Measurements from ENCODE around the gene PIK3R3.
A peak's percentile ranks its signal among the peaks of the same experiment; 100 is the strongest.

PIK3R3 gene

DNA sequence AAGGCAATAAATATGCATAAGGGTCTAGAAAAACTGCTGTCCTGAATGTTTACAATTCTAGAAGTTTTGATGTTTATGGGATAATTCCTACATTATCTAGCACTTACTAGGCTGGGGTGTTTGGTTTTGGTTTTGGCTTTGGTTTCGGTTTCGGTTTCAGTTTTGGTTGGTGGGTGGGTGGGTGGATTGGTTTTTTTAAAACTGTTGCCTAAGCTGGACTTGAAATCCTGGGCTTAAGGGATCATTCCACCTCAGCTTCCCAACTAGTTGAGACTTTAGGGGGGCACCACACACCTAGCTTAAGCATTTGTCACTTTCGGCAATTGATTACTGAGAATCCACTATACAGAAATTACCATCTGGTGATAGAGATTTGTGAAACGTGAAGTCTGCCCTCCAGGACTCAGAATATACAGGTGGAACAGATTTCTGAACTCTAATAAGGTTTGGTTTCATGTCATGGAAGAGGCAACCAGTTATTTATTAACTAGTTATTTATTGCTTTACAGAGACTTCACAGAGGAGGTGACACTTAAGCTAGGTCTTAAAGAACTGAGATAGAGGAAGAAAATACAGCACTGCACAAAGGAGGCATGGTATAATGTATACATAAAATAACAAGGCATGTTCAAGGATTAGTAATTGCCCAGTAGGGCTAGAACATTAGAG lies 69.6 kb downstream of the PIK3R3 start:
- peak; percentile 24 for DNase-seq

DNA sequence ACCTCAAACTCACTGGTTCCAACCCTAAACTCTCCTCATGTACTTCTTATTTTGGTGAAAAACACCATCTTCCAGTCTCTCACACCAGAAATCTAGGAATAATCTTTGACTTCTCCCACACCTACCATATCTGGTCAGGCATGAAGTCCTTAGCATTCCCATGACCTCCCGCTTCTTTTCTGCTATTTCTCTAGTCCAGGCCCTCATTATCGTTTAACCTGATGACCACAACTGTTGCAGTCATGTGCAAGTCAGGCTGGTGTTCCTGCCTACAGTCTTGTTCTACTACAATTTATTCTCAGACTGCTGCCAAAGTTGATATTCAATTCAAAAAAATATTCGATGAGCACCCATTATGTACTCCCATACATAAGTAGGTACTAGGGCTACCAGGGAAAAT lies 71.3 kb downstream of the PIK3R3 start:
- no peak for DNase-seq

DNA sequence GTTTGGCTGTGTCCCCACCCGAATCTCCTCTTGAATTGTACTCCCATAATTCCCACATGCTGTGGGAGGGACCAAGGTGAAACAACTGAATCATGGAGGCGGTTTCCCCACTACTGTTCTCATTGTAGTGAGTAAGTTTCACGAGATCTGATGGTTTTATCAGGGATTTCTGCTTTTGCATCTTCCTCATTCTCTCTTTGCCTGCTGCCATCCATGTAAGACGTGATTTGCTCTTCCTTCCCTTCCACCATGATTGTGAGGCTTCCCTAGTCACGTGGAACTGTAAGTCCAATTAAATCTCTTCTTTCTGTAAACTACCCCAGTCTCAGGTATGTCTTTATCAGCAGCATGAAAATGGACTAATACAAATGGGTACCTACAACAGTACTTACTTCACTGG lies 73.5 kb downstream of the PIK3R3 start:
- no peak for DNase-seq

DNA sequence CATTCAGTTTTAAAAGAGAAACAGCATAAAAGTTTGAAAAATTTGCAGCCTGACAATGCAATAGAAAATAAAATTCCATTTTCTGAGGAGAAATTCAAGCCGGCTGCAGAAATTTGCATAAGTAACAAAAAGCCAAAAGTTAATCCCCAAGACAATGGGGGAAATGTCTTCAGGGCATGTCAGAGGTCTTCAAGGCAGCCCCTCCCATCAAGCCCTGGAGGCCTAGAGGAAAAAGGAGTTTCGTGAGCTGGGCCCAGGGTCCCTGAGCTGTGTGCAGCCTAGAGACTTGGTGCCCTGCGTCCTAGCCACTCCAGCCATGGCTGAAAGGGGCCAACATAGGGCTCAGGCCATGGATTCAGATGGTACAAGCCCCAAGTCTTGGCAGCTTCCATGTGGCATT lies 74.6 kb downstream of the PIK3R3 start:
- DNase-seq, result no peak

DNA sequence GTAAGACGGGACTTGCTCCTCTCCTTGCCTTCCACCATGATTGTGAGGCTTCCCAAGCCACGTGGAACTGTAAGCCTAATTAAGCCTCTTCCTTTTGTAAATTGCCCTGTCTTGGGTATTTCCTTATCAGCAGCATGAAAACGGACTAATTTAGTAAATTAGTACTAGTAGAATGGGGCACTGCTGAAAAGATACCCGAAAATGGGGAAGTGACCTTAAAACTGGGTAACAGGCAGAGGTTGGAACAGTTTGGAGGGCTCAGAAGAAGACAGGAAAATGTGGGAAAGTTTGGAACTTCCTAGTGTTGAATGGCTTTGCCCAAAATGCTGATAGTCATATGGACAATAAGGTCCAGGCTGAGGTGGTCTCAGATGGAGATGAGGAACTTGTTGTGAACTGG lies 75.2 kb downstream of the PIK3R3 start:
- DNase-seq, result peak; percentile 36

DNA sequence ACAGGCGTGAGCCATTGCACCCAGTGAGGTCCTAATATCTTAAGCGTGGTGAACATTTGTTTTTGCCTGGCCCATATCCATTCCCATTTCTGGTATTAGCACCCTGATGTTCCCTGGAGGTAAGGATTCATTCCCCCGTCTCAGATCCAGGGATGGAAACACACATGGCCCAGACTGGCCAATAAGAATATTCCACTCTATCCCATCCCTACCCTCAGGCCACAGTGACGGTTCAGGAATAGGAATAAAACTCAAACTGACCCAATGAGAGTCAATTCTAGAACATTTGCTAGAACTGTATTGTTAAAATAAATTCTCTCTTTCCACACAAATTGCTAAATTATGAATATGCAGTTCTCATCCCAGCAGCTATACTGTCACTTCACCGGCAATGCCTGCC lies 76.1 kb downstream of the PIK3R3 start:
- no peak for DNase-seq

DNA sequence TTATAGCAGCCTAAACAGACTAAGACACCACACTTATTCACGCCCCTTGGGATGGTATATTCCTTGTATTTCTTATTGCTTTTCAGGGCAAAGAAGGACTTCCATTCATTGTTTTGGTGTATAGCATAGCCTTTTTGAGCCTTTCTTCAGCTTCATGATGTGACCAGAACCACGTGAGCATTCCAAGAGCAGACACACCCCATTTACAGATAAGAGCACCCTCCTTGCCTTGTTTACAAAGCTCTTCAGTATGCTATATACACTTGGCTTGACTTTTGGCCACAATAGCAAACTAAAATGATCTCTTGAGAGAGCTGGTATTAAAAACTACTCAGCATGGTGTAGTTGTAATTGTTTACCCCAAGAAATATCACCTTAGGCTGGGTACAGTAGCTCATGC lies 78.7 kb downstream of the PIK3R3 start:
- no peak for DNase-seq

DNA sequence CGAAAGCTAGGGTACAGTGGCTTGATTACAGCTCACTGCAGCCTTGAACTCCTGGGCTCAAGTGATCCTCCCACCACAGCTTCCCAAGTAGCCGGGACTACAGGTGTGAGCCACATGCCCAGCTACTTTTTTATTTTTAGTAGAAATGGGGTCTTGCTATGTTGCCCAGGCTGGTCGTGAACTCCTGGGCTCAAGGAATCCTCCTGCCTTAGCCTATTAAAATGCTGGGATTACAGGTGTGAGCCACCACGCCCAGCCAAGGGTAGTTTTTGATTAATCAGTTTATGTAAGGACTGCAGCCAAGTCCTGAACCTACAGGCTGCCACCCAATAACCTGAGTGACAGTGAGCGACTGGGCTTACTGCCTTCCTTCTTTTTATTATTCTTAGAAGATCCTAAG lies 88.3 kb downstream of the PIK3R3 start:
- no peak for DNase-seq

DNA sequence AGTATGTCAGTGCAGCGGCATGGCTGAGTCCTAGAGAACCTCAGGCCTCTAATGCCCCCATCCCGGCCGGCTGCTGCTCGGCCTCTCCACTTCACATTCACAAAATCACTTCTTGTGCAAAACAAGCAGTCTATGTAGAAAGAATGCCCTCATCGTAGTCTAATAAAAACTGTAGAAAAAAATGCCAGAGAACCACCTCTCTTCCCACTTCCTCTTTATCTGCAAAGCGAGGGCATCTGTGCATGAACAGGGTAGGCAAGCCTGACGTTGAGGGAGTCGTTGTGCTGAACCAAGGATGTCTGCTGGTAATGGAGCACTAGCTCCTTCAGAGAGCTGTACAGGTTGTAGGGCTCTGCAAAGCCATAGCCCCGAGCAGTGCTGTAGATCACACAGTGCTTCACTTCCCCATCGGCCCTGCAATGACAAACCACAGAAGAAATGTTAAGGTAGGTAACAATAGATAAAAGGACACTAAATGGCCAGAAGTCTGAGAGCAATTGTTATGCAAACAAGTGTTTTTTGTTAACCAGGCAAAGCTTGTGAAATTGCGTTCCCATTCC lies 88.9 kb downstream of the PIK3R3 start:
- DNase-seq, result peak; percentile 92

DNA sequence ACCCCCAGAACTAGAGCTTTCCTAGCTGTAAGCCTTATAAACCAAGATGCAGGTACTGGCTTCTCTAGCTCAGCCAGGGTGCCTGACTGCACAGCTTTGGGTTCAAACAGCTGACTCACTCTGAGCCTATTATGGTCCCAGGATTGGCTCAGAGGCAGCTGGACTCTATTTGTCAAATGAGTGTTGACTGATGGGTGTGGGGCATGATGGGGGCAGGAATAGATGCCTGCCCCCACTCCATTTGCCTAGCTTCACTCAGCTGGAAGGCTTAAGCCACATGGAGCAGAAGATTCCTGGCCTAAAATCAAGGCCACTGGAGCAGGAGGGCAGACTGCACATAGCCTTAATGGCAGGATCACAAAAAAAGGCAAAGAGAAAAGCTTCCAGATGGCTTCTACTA lies 90.5 kb downstream of the PIK3R3 start:
- no peak for DNase-seq

DNA sequence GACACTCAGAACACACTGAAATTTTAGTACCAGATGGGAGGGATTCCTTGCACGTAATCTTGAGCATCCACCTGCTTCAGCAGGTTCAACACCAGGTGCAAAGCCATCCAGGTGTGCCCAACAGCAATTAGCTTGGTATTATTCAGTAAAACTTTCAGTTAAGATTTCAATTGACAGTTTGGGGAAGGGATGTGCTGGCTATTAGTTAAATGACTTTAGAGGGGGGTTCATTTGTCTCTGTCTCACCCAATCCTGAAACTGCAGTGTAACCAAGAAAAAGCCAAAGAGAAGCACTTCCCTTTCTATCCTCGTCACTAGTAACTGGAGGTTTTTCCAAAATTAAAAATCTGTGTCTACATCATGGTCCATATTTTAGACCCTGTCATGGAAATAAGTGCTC lies 90.9 kb downstream of the PIK3R3 start:
- no peak for DNase-seq

DNA sequence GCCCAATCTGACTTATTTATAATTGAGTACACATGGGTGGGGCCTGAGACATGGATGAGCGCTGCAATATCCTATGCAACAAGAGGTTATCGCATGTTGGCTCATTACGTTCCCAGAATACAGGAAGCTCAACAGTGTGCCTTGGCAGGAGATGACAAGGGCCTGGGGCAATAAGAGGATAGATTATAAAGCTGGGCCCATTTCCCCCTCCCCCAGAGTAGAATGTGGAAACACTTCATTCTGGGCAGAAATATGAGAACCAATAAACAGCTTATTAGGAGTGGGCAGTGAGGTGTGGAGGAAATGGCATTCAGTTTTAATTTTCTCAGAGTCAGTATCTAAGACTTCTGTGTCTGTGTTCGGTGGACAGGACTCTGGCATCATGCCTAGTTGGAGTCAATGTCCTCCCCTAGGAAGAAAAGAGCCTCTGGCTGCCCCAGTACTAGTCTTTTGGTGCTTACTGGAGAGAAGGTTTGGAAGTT lies 92.8 kb downstream of the PIK3R3 start:
- peak; percentile 7 for DNase-seq

DNA sequence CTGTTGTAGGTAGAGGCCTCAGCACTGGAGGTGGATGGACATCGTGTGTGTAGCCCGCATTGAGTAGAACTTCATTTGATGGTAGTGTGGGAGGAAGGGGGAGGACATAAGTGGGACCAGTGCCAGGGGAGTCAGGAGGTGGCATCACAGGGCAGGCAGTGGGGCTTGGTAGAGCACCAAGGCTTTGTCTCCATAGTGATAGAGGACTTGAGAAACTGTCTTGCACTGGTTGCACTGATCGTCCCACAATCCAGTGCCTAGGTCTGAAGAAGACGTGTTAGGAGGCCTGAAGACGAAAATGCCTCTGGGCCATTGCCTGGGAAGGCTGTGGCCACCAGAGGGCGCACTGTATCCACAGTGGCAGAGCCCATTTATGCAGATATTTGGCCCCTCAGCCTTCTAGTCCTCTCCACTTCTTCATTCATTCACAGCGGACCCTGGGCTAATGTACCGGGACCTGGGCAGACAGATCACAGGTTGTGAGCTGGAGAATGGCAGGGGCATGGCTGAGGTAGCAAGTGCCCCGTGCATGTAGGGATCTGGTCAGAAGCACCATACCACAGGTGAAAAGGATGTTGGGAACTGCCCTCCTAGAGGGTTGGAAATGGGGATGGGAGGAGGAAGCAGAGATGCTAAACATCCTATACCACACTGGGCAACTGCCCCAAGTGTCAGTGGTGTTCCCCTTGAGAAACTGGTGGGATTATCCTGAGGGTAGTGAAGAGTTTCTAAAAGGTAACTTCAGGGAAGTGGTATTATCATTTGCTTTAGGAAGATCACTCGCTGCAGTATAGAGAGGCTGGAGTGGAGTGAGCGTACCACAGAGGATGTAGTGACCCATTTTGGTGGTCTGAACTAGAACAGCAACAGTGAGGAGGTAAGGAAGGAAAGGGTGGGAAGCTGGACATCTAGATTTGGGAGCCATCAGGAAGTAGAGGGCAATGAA lies 95.3 kb downstream of the PIK3R3 start:
- peak; percentile 72 for DNase-seq

DNA sequence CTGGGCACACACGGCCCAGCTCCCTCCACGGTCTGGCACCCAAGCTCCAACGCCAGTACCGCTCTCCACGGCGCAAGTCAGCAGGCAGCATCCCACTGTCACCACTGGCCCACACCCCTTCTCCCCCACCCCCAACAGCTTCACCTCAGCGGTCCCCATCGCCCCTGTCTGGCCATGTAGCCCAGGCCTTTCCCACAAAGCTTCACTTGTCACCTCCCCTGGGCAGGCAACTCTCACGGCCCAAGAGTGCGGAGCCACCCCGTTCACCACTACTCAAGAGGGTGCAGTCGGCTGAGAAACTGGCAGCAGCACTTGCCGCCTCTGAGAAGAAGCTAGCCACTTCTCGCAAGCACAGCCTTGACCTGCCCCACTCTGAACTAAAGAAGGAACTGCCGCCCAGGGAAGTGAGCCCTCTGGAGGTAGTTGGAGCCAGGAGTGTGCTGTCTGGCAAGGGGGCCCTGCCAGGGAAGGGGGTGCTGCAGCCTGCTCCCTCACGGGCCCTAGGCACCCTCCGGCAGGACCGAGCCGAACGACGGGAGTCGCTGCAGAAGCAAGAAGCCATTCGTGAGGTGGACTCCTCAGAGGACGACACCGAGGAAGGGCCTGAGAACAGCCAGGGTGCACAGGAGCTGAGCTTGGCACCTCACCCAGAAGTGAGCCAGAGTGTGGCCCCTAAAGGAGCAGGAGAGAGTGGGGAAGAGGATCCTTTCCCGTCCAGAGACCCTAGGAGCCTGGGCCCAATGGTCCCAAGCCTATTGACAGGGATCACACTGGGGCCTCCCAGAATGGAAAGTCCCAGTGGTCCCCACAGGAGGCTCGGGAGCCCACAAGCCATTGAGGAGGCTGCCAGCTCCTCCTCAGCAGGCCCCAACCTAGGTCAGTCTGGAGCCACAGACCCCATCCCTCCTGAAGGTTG lies 97.6 kb downstream of the PIK3R3 start:
- no peak for DNase-seq

DNA sequence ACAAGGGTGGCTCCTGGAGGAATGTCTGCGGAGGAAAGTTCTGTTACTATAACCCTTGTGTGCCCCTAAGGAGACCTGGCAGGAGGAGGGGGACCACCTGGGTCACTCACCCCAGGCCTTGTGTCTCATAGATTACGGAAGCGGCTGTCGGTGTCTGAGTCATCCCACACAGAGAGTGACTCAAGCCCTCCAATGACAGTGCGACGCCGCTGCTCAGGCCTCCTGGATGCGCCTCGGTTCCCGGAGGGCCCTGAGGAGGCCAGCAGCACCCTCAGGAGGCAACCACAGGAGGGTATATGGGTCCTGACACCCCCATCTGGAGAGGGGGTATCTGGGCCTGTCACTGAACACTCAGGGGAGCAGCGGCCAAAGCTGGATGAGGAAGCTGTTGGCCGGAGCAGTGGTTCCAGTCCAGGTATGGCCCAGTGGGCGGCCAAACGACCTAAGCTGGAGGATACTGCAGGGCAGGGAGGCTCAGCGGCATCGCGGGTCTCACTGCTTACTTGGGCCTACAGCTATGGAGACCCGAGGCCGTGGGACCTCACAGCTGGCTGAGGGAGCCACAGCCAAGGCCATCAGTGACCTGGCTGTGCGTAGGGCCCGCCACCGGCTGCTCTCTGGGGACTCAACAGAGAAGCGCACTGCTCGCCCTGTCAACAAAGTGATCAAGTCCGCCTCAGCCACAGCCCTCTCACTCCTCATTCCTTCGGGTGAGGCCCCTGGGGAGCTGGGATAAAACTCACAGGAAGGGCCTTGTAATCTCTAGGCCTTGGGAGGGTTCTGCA lies 101.4 kb downstream of the PIK3R3 start:
- DNase-seq, result no peak

DNA sequence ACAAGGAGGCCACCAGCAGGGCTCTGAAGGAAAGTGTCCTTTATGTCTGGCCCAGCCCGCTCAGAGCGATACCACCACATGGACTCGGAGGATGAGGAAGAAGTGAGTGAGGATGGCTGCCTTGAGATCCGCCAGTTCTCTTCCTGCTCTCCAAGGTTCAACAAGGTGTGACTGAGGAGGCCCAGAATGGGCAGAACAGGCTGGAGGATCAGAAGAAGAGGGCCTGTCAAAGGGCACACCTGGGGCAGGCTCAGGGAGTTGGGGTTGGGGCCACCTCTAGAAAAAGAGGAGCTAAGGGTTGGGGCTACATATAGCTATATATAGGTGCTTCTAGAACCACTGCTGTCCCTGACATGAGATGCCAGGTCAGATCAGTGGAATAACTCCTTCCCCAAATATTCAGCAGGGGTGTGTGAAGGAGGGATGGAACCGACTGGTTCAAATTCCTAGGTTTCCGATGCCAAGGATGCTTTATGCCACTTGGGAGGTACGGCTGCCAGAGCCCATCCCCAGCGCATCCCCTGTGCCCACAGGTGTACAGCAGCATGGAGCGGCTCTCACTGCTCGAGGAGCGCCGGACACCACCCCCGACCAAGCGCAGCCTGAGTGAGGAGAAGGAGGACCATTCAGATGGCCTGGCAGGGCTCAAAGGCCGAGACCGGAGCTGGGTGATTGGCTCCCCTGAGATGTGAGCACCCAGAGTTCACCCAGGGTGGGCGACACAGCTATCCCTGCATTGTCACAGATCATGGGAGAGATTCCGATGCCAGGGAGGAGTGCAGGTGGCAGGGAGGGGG lies 102.2 kb downstream of the PIK3R3 start:
- DNase-seq, result no peak

DNA sequence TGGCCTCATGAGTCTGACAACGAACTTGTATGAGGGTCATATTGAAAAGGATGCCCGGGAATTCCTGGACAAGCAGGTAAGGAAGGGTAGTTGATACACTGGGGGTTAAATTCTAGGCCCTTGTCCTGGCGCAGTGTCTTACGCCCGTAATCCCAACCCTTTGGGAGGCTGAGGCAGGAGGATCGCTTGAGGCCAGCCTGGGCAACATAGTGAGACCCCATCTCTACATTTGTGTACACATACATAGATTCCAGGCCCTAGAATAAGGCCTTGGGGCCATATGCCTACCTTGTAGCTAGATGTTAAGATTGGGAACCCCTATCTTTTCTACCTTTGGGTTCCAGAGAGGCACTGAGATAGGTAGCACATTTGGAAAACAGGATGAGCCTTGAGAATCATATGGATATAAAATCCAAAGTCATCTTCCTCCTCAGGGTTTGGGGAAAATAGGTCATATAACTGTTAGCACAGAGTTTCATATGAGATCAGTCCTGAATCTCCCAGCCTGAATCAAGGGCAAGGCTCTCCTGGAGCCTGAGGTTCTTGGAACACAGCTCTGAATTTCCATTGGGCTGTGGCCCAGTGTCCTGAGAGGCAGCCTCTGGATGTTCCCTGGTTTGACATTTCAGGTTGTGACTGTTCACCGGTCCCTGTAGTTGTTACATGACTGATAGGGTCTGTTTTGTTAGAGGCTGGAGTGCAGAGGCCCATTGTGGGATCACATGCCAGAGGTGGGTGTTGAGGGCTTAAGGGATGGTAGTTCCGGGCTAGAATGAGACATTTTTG lies 104.4 kb downstream of the PIK3R3 start:
- no peak for DNase-seq

DNA sequence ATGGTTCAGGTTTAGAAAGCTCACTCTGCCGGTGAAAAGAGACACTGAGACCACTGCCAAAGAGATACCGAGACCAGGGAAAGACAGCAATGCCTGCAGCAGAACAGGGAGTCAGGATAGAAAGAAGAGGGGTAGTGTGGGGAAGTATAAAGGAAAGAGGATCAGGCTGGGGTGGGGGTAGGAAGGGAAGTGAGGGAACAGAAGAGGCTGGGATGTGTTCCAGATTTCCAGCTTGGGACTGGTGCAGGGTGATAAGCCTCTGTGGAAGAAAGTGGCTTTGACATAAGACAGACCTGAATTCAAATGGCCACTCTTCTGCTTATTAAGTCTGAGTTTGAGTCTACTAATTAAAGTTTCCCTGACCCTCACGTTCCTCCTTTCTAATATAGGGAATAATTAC lies 105.9 kb downstream of the PIK3R3 start:
- no peak for DNase-seq

DNA sequence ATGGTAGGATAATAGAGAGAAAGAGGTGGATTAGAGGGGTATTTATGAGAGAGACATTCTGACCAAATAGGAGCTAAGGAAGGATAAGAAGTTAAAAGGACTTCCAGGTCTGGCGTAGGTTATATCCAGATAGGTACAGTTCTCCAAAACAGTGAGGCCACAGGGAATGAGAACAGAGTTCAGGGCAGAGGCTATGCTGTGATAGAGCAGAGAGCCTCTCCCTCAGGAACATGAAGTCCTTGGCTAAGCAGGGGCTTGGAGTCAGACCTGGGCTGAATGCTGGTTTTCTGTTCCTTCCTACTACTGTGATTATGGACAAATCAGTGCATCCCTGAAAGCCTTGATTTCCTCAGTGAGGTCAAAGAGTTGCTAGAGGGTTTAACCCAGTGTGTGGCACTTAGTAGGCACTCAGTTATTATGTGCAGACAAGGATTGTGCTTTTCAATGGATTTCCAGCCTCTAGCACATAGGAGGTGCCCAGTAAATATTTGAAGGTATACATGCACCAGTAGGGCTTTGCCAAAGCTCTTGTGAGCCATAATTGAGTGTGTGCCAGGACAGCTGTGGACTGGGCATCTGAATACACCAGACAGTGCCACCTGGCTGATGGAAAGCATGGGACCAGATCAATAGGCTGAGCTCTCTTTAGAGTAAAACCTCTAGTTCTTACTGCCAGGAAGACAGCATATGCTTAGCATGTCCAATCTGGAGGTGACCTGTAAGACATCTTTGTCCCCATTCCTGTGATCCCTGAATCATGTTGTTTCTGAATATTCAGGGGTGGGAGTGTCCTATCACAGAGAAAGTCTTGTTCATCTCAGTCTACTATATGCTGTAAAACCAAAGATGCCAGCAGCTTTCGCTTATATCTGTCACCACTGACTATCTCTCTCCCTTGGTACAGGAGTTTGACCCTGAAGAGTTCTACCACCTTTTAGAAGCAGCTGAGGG lies 111.1 kb downstream of the PIK3R3 start:
- no peak for DNase-seq
